ENCODE results near the gene PKN3.
"Not testable (repeated sequence)": the region's sequence is repeated elsewhere in the genome, so short reads cannot be mapped to it uniquely, and the experiment has no call there.

The PKN3 gene

DNA sequence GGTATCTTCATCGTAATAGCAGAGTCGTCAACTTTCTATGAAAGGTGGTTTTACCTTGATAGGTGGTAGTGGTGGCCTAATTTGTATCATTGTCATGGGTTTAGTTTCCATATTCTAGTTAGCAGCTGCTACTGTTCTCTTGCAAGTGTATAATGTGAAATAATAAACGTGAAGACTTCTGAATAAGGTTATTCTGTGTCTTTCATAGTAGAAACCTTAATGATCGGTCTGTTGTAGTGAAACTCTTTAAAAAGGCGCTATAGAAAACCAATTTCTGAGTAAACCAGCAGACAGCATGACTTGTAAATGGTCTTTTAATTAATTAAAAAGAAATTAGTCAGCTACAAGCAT, 11.6 kb upstream of the PKN3 start:
- no peak for ATAC-seq
- TF ChIP-seq CSRNP3 (CRISPR knock-in tag; IDR thresholded peaks at IDR 0.05) (no peak), PPARA (CRISPR knock-in tag; IDR thresholded peaks at IDR 0.05; ENCODE audit: borderline replicate concordance) (no peak), ZNF8 (CRISPR knock-in tag; IDR thresholded peaks at IDR 0.05) (no peak), GLIS3 (CRISPR knock-in tag; IDR thresholded peaks at IDR 0.05) (no peak), ARNTL (CRISPR knock-in tag; IDR thresholded peaks at IDR 0.05; ENCODE audit: borderline replicate concordance, low read depth) (no peak), TOX (CRISPR knock-in tag; IDR thresholded peaks at IDR 0.05; ENCODE audit: borderline replicate concordance) (no peak), SNAI2 (CRISPR knock-in tag; IDR thresholded peaks at IDR 0.05) (no peak), TCF4 (CRISPR knock-in tag; IDR thresholded peaks at IDR 0.05; ENCODE audit: borderline replicate concordance) (no peak), ZFP3 (CRISPR knock-in tag; IDR thresholded peaks at IDR 0.05) (no peak), ZFP30 (CRISPR knock-in tag; IDR thresholded peaks at IDR 0.05) (no peak), ZC3H10 (CRISPR knock-in tag; IDR thresholded peaks at IDR 0.05) (no peak), BACH2 (CRISPR knock-in tag; IDR thresholded peaks at IDR 0.05; ENCODE audit: borderline replicate concordance) (no peak), ZNF565 (CRISPR knock-in tag; conservative IDR thresholded peaks at IDR 0.05; ENCODE audit: low read depth) (no peak), ESRRG (CRISPR knock-in tag; IDR thresholded peaks at IDR 0.05) (no peak), RARB (CRISPR knock-in tag; IDR thresholded peaks at IDR 0.05) (no peak), ZNF70 (CRISPR knock-in tag; IDR thresholded peaks at IDR 0.05) (no peak)
- TF ChIP-seq, protein P1, sequence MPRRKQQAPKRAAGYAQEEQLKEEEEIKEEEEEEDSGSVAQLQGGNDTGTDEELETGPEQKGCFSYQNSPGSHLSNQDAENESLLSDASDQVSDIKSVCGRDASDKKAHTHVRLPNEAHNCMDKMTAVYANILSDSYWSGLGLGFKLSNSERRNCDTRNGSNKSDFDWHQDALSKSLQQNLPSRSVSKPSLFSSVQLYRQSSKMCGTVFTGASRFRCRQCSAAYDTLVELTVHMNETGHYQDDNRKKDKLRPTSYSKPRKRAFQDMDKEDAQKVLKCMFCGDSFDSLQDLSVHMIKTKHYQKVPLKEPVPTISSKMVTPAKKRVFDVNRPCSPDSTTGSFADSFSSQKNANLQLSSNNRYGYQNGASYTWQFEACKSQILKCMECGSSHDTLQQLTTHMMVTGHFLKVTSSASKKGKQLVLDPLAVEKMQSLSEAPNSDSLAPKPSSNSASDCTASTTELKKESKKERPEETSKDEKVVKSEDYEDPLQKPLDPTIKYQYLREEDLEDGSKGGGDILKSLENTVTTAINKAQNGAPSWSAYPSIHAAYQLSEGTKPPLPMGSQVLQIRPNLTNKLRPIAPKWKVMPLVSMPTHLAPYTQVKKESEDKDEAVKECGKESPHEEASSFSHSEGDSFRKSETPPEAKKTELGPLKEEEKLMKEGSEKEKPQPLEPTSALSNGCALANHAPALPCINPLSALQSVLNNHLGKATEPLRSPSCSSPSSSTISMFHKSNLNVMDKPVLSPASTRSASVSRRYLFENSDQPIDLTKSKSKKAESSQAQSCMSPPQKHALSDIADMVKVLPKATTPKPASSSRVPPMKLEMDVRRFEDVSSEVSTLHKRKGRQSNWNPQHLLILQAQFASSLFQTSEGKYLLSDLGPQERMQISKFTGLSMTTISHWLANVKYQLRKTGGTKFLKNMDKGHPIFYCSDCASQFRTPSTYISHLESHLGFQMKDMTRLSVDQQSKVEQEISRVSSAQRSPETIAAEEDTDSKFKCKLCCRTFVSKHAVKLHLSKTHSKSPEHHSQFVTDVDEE (CRISPR knock-in tag; IDR thresholded peaks at IDR 0.05): no peak
- TF ChIP-seq, protein P2, sequence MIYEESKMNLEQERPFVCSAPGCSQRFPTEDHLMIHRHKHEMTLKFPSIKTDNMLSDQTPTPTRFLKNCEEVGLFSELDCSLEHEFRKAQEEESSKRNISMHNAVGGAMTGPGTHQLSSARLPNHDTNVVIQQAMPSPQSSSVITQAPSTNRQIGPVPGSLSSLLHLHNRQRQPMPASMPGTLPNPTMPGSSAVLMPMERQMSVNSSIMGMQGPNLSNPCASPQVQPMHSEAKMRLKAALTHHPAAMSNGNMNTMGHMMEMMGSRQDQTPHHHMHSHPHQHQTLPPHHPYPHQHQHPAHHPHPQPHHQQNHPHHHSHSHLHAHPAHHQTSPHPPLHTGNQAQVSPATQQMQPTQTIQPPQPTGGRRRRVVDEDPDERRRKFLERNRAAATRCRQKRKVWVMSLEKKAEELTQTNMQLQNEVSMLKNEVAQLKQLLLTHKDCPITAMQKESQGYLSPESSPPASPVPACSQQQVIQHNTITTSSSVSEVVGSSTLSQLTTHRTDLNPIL (CRISPR knock-in tag; IDR thresholded peaks at IDR 0.05; ENCODE audit: low read depth): no peak

GRCh38 chr9:128693738-128694137, 8.6 kb upstream of the PKN3 start:
- ATAC-seq: not testable (repeated sequence)

DNA sequence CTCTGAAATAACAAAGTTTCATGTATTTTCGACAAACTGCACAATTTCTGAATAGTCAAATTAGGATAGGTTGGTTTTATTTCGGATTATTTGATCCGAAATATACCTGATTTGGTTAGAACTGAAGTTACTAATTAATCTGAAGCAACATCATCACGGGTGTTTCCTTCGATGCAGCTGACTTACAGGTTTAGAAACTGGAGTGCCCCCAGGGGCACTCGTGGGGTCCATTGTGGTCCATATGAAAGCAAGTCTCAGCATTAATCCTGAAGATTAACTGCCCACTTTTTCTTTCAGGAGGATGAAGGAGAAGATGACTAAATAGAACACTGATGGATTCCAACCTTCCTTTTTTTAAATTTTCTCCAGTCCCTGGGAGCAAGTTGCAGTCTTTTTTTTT, 8.0 kb upstream of the PKN3 start:
- no peak for ATAC-seq
- TF ChIP-seq, protein P3, sequence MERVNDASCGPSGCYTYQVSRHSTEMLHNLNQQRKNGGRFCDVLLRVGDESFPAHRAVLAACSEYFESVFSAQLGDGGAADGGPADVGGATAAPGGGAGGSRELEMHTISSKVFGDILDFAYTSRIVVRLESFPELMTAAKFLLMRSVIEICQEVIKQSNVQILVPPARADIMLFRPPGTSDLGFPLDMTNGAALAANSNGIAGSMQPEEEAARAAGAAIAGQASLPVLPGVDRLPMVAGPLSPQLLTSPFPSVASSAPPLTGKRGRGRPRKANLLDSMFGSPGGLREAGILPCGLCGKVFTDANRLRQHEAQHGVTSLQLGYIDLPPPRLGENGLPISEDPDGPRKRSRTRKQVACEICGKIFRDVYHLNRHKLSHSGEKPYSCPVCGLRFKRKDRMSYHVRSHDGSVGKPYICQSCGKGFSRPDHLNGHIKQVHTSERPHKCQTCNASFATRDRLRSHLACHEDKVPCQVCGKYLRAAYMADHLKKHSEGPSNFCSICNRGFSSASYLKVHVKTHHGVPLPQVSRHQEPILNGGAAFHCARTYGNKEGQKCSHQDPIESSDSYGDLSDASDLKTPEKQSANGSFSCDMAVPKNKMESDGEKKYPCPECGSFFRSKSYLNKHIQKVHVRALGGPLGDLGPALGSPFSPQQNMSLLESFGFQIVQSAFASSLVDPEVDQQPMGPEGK (CRISPR knock-in tag; IDR thresholded peaks at IDR 0.05; ENCODE audit: borderline replicate concordance): no peak
- TF ChIP-seq ZNF8 (CRISPR knock-in tag; IDR thresholded peaks at IDR 0.05): no peak
- no peak for TF ChIP-seq ZNF565 (CRISPR knock-in tag; conservative IDR thresholded peaks at IDR 0.05; ENCODE audit: low read depth)
- TF ChIP-seq ESRRG (CRISPR knock-in tag; IDR thresholded peaks at IDR 0.05): no peak

GRCh38 chr9:128696923-128697707, 5.2 kb upstream of the PKN3 start:
- TF ChIP-seq ISL1 (CRISPR knock-in tag; IDR thresholded peaks at IDR 0.05): no peak
- ATAC-seq: peak; percentile 13; the same call in 1 of the 3 replicates

- not testable (repeated sequence) for ATAC-seq
Observed at GRCh38 chr9:128699096-128699795, 3.1 kb upstream of the PKN3 start.
